WTC11 (cell line): ENCODE data around the gene GNS. TPM values are rescaled to one million over a fixed set of nuclear protein-coding genes. Genes with fewer than 3 reads are reported as not detected.

ENCODE experiments used
- ATAC-seq: fragments of 200-7000 bp; cut with Tn5 transposase; 2 replicates; pipeline ENCODE4 v1.10.0; 2021; ENCODE audit warnings: mild to moderate bottlenecking, moderate library complexity
- CTCF ChIA-PET: fragments of 300-600 bp; sonication (Branson Sonifier 250); formaldehyde crosslinking; loops from one replicate; lab custom pipeline; 2021; ENCODE audit warnings: antibody characterized with exemption; lab: Charles Lee
- POLR2A ChIA-PET: fragments of 350-600 bp; sonication (Branson Sonifier 250); formaldehyde crosslinking; loops from one replicate; lab custom pipeline; 2021; ENCODE audit warnings: antibody characterized with exemption; lab: Charles Lee
- DNase-seq: peaks from one replicate; pipeline ENCODE4 v3.0.0; 2021; ENCODE audit warnings: low spot score
- H3K27ac Mint-ChIP-seq: 2 replicates; pipeline ENCODE4 v1.8.0; 2021; ENCODE audit warnings: mixed read lengths
- H3K27me3 Mint-ChIP-seq: 2 replicates; pipeline ENCODE4 v1.8.0; 2021; ENCODE audit warnings: low read depth, mild to moderate bottlenecking, moderate library complexity, mixed read lengths
- H3K36me3 Mint-ChIP-seq: 2 replicates; pipeline ENCODE4 v1.8.0; 2021; ENCODE audit warnings: mixed read lengths
- H3K4me1 Mint-ChIP-seq: 2 replicates; pipeline ENCODE4 v1.8.0; 2022; ENCODE audit warnings: mixed read lengths
- H3K4me3 Mint-ChIP-seq: 2 replicates; pipeline ENCODE4 v1.8.0; 2021; ENCODE audit warnings: mild to moderate bottlenecking, moderate library complexity, mixed read lengths
- H3K9me3 Mint-ChIP-seq: 2 replicates; pipeline ENCODE4 v1.8.0; 2021; ENCODE audit warnings: mixed read lengths
- ATF3 ChIP-seq: sonication (generic); formaldehyde crosslinking; conservative IDR thresholded peaks from 2 replicates; pipeline ENCODE4 v1.8.1; 2022; ENCODE audit warnings: mild to moderate bottlenecking, missing genetic modification reagents
- CBFB ChIP-seq: sonication (generic); formaldehyde crosslinking; IDR thresholded peaks from 2 replicates; pipeline ENCODE4 v1.8.1; 2022; ENCODE audit warnings: mild to moderate bottlenecking, low read depth, missing genetic modification reagents
- CTCF ChIP-seq: fragments of 200-600 bp; IDR thresholded peaks from 2 replicates; pipeline ENCODE4 v1.8.0; 2022; ENCODE audit warnings: antibody characterized with exemption
- E2F1 ChIP-seq: sonication (generic); formaldehyde crosslinking; IDR thresholded peaks from 2 replicates; pipeline ENCODE4 v1.8.0; 2022; ENCODE audit warnings: mild to moderate bottlenecking, missing genetic modification reagents
- HMGA2 ChIP-seq: fragments of 250-450 bp; sonication (Bioruptor Pico); IDR thresholded peaks from 2 replicates; pipeline ENCODE4 v1.4.0; 2021; ENCODE audit warnings: mild to moderate bottlenecking, moderate library complexity
- HMGXB4 ChIP-seq: sonication (generic); formaldehyde crosslinking; IDR thresholded peaks from 2 replicates; pipeline ENCODE4 v1.8.1; 2023; ENCODE audit warnings: mild to moderate bottlenecking, moderate library complexity, missing genetic modification reagents
- JAZF1 ChIP-seq: fragments of 250-450 bp; sonication (Bioruptor Pico); IDR thresholded peaks from 2 replicates; pipeline ENCODE4 v1.9.0; 2021; ENCODE audit warnings: moderate library complexity, mild to moderate bottlenecking, inconsistent platforms
- JUN ChIP-seq: sonication (generic); formaldehyde crosslinking; IDR thresholded peaks from 2 replicates; pipeline ENCODE4 v1.8.0; 2023; ENCODE audit warnings: mild to moderate bottlenecking, missing genetic modification reagents
- PRDM15 ChIP-seq: sonication (generic); formaldehyde crosslinking; IDR thresholded peaks from 2 replicates; pipeline ENCODE4 v1.8.0; 2022; ENCODE audit warnings: missing genetic modification reagents
- PREB ChIP-seq: sonication (generic); formaldehyde crosslinking; IDR thresholded peaks from 2 replicates; pipeline ENCODE4 v1.8.1; 2022; ENCODE audit warnings: mild to moderate bottlenecking, missing genetic modification reagents, moderate library complexity, borderline replicate concordance
- SOX15 ChIP-seq: fragments of 250-450 bp; sonication (Bioruptor Pico); IDR thresholded peaks from 2 replicates; pipeline ENCODE4 v1.9.0; 2021; ENCODE audit warnings: mild to moderate bottlenecking
- TCF7 ChIP-seq: sonication (generic); formaldehyde crosslinking; IDR thresholded peaks from 2 replicates; pipeline ENCODE4 v1.8.0; 2022; ENCODE audit warnings: mild to moderate bottlenecking, low read depth, missing genetic modification reagents, moderate library complexity
- TEAD1 ChIP-seq: sonication (generic); formaldehyde crosslinking; IDR thresholded peaks from 2 replicates; pipeline ENCODE4 v1.8.0; 2022; ENCODE audit warnings: mild to moderate bottlenecking, missing genetic modification reagents
- USF1 ChIP-seq: sonication (generic); formaldehyde crosslinking; IDR thresholded peaks from 2 replicates; pipeline ENCODE4 v1.8.0; 2022; ENCODE audit warnings: mild to moderate bottlenecking, missing genetic modification reagents
- ZNF121 ChIP-seq: sonication (generic); formaldehyde crosslinking; IDR thresholded peaks from 2 replicates; pipeline ENCODE4 v1.8.0; 2023; ENCODE audit warnings: missing genetic modification reagents
- ZNF219 ChIP-seq: sonication (generic); formaldehyde crosslinking; IDR thresholded peaks from 2 replicates; pipeline ENCODE4 v1.8.0; 2023; ENCODE audit warnings: missing genetic modification reagents, mild to moderate bottlenecking, borderline replicate concordance
- ZNF281 ChIP-seq: sonication (generic); formaldehyde crosslinking; IDR thresholded peaks from 2 replicates; pipeline ENCODE4 v1.8.0; 2023; ENCODE audit warnings: mild to moderate bottlenecking, missing genetic modification reagents
- ZNF317 ChIP-seq: sonication (generic); formaldehyde crosslinking; IDR thresholded peaks from 2 replicates; pipeline ENCODE4 v1.8.1; 2023; ENCODE audit warnings: low read depth, mild to moderate bottlenecking, moderate library complexity, missing genetic modification reagents, borderline replicate concordance
- ZNF423 ChIP-seq: fragments of 250-450 bp; sonication (Bioruptor Pico); IDR thresholded peaks from 2 replicates; pipeline ENCODE4 v2.1.2; 2022; ENCODE audit warnings: mild to moderate bottlenecking, moderate library complexity
- ZSCAN18 ChIP-seq: fragments of 250-450 bp; sonication (Bioruptor Pico); IDR thresholded peaks from 2 replicates; pipeline ENCODE4 v2.1.2; 2022; ENCODE audit warnings: mild to moderate bottlenecking, moderate library complexity
- total RNA-seq: library from RNA; stranded (reverse); gene quantifications from 3 replicates; pipeline ENCODE4 v1.2.3, GENCODE V29; 2021

The GNS gene
- total RNA-seq, 1 experiment from 2014 or later, result 24.7 TPM

GRCh38 chr12:64747695-64748094 lies 11.5 kb downstream of the GNS start (continued):
- TF ChIP-seq E2F1 (CRISPR knock-in tag) (no peak), JAZF1 (CRISPR knock-in tag) (no peak), ZNF219 (CRISPR knock-in tag) (no peak)

GRCh38 chr12:64746663-64747062 lies 12.5 kb downstream of the GNS start:
- Mint-ChIP-seq H3K27me3 (no peaks in the 10 kb centered on the region), H3K9me3 (peaks cover 5% of the 10 kb centered on the region), H3K27ac (no peak overlapping the region), H3K4me3 (no peak overlapping the region), H3K4me1 (no peaks in the 10 kb centered on the region), H3K36me3 (peaks cover 60% of the 10 kb centered on the region)
- ChIA-PET CTCF (interaction anchor here (0.6 to 1.6 kb wide), 2 partner anchors 44 to 49 kb away, joined by 4 to 5 read pairs; no protein-coding TSS in a partner anchor), POLR2A (no interaction called here)
- ATAC-seq, result no peak
- no peak for DNase-seq
- TF ChIP-seq SOX15 (CRISPR knock-in tag) (no peak), USF1 (CRISPR knock-in tag) (no peak), CTCF (no peak), TCF7 (CRISPR knock-in tag) (no peak), HMGXB4 (no peak), CBFB (CRISPR knock-in tag) (no peak), JUN (CRISPR knock-in tag) (no peak), ZNF121 (no peak), E2F1 (CRISPR knock-in tag) (no peak), TEAD1 (CRISPR knock-in tag) (no peak), JAZF1 (CRISPR knock-in tag) (no peak), ZSCAN18 (no peak), ATF3 (CRISPR knock-in tag) (no peak), PREB (CRISPR knock-in tag) (no peak), HMGA2 (CRISPR knock-in tag) (no peak), ZNF281 (CRISPR knock-in tag) (no peak), ZNF423 (no peak), ZNF317 (CRISPR knock-in tag) (no peak), PRDM15 (CRISPR knock-in tag) (no peak)
